ENCODE results near the gene RGL1.

DNA sequence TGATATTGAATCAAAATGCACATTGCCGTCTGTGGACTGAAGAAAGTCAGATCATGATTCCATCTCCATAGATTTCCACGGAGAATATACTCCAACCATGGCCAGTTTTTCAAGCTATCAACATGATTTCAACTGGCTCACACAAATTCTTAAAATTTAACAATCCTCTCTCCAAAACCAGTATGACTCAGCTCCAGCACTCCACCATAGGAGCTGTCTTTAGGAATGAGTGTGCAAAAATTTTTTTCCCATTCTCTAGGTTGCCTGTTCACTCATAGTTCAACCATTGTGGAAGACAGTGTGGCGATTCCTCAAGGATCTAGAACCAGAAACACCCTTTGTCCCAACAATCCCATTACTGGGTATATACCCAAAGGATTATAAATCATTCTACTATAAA, 40.8 kb downstream of the RGL1 start:
- TF ChIP-seq, protein P1, sequence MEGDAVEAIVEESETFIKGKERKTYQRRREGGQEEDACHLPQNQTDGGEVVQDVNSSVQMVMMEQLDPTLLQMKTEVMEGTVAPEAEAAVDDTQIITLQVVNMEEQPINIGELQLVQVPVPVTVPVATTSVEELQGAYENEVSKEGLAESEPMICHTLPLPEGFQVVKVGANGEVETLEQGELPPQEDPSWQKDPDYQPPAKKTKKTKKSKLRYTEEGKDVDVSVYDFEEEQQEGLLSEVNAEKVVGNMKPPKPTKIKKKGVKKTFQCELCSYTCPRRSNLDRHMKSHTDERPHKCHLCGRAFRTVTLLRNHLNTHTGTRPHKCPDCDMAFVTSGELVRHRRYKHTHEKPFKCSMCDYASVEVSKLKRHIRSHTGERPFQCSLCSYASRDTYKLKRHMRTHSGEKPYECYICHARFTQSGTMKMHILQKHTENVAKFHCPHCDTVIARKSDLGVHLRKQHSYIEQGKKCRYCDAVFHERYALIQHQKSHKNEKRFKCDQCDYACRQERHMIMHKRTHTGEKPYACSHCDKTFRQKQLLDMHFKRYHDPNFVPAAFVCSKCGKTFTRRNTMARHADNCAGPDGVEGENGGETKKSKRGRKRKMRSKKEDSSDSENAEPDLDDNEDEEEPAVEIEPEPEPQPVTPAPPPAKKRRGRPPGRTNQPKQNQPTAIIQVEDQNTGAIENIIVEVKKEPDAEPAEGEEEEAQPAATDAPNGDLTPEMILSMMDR (IDR thresholded peaks at IDR 0.05): no peak
- TF ChIP-seq POLR2A (IDR thresholded peaks at IDR 0.05): no peak

Data from tibial nerve (tissue), 3 donors.